Measurements from ENCODE around the gene TUBGCP6. TPM values are rescaled to one million over a fixed set of nuclear protein-coding genes. Genes with fewer than 3 reads are reported as not detected.
A peak's percentile ranks its signal among the peaks of the same experiment; 100 is the strongest.
"Not testable (repeated sequence)": the region's sequence is repeated elsewhere in the genome, so short reads cannot be mapped to it uniquely, and the experiment has no call there.

TUBGCP6 gene
- total and polyA plus RNA-seq, 10 of the 15 experiments (the other 5 are each of a cell fraction or from before 2014, with no cell fraction given) = 0.74 to 41.4 (median 19.4) TPM

- H3K9ac ChIP-seq (ENCODE audit: control insufficient read depth, insufficient read depth, low read length) = no peak overlapping the region
- in situ Hi-C loops (cut with MboI) (loop anchor here (5.0 kb wide), 1 partner anchor 274 kb away; no protein-coding TSS in a partner anchor), intact Hi-C loops (cut with micrococcal nuclease; ENCODE audit: unreplicated experiment) (no loop called here)
- RAD21 ChIA-PET (ENCODE audit: unreplicated experiment) = interaction anchor here (1.9 kb wide), 1 partner anchor 57 kb away, joined by 4 read pairs; no protein-coding TSS in a partner anchor
- ATAC-seq (no peak), FAIRE-seq (no peak), DNase-seq (ENCODE audit: low read depth, low spot score) (no peak)
- SMC1A ChIA-PET (ENCODE audit: uncharacterized antibody, unreplicated experiment) = no interaction called here
- POLR2A ChIA-PET = no interaction called here
- H3K4me2 ChIP-seq (ENCODE audit: control insufficient read depth, insufficient read depth) = no peak overlapping the region
- CTCF ChIA-PET = interaction anchor here (0.7 to 1.4 kb wide), 3 partner anchors 18 to 76 kb away, joined by 3 to 5 read pairs (median 5); no protein-coding TSS in a partner anchor
- H3K9me3 ChIP-seq (replicated peaks; ENCODE audit: control insufficient read depth, insufficient read depth, low read length) = no peaks in the 10 kb centered on the region
- H4K20me1 ChIP-seq (ENCODE audit: control insufficient read depth, insufficient read depth) = no peaks in the 10 kb centered on the region; the same call in 1 of the 2 replicates
- TF ChIP-seq TARDBP (IDR thresholded peaks at IDR 0.05; ENCODE audit: borderline replicate concordance) (no peak), POLR2A (IDR thresholded peaks at IDR 0.05; ENCODE audit: low read depth, low read length) (peak; percentile 58), HDGF (IDR thresholded peaks at IDR 0.05) (no peak), HSF1 (IDR thresholded peaks at IDR 0.05; ENCODE audit: low read depth, low read length) (no peak), MLLT1 (IDR thresholded peaks at IDR 0.05) (no peak)
- 97% methylated on average over 45 of the region's 45 CpGs for WGBS (ENCODE audit: insufficient coverage, insufficient replicate concordance, low lambda C conversion rate, missing lambda C conversion rate)
- H3K79me2 ChIP-seq (ENCODE audit: control insufficient read depth, insufficient read depth, low read length) = peaks cover 15% of the 10 kb centered on the region
- no peaks in the 10 kb centered on the region for H3K27me3 ChIP-seq (replicated peaks in 1 of 2; ENCODE audit: control insufficient read depth in 2 of 2, insufficient read depth in 2 of 2, low read length in 1 of 2)
- no peak overlapping the region for H2AFZ ChIP-seq (ENCODE audit: control insufficient read depth, low read depth, low read length)
- peaks cover 3 to 9% of the 10 kb centered on the region in 2 experiments for H3K36me3 ChIP-seq (ENCODE audit: control insufficient read depth in 2 of 2, insufficient read depth in 2 of 2, low read length in 1 of 2)
- no TSS peak for BruUV-seq (replicated peaks)
- peaks cover 3% of the 10 kb centered on the region; the same call in 1 of the 2 replicates for H3K4me1 ChIP-seq (ENCODE audit: control insufficient read depth, insufficient read depth, low read length)
- no peak overlapping the region for H3K4me3 ChIP-seq
- H3K27ac ChIP-seq (ENCODE audit: control insufficient read depth, insufficient read depth) = no peak overlapping the region
Observed at GRCh38 chr22:50205781-50206569, 38.8 kb downstream of the TUBGCP6 start.

GRCh38 chr22:50204998-50205397 is 39.8 kb downstream of the TUBGCP6 start:
- FAIRE-seq; POLR2A ChIA-PET; H3K4me3 ChIP-seq; H3K9me3 ChIP-seq (replicated peaks; ENCODE audit: control insufficient read depth, insufficient read depth, low read length); RAD21 ChIA-PET (ENCODE audit: unreplicated experiment); ATAC-seq; SMC1A ChIA-PET (ENCODE audit: uncharacterized antibody, unreplicated experiment); BruUV-seq (replicated peaks); H3K4me2 ChIP-seq (ENCODE audit: control insufficient read depth, insufficient read depth); H3K36me3 ChIP-seq (ENCODE audit: control insufficient read depth in 2 of 2, insufficient read depth in 2 of 2, low read length in 1 of 2); H3K27me3 ChIP-seq (replicated peaks in 1 of 2; ENCODE audit: control insufficient read depth in 2 of 2, insufficient read depth in 2 of 2, low read length in 1 of 2); H4K20me1 ChIP-seq (ENCODE audit: control insufficient read depth, insufficient read depth); H3K9ac ChIP-seq (ENCODE audit: control insufficient read depth, insufficient read depth, low read length); intact Hi-C loops (cut with micrococcal nuclease; ENCODE audit: unreplicated experiment); H2AFZ ChIP-seq (ENCODE audit: control insufficient read depth, low read depth, low read length); H3K27ac ChIP-seq (ENCODE audit: control insufficient read depth, insufficient read depth); DNase-seq (ENCODE audit: low read depth, low spot score); H3K4me1 ChIP-seq (ENCODE audit: control insufficient read depth, insufficient read depth, low read length): not testable (repeated sequence)
- peaks cover 15% of the 10 kb centered on the region for H3K79me2 ChIP-seq (ENCODE audit: control insufficient read depth, insufficient read depth, low read length)
- CTCF ChIA-PET = interaction anchor here (0.6 to 0.8 kb wide), 2 partner anchors 18 to 56 kb away, joined by 3 to 4 read pairs; no protein-coding TSS in a partner anchor
- in situ Hi-C loops (cut with MboI) = loop anchor here (5.0 kb wide), 1 partner anchor 273 kb away; no protein-coding TSS in a partner anchor
- 92% methylated on average over 9 of the region's 9 CpGs for WGBS (ENCODE audit: insufficient coverage, insufficient replicate concordance, low lambda C conversion rate, missing lambda C conversion rate)
